Esophagus muscularis mucosa (tissue), 3 donors: Measurements from ENCODE around the gene PPP6R3.

Source experiments
- POLR2A ChIP-seq: fragments of 450-650 bp; IDR thresholded peaks from one replicate; pipeline ENCODE4 v1.6.1; 2017; ENCODE audit warnings: antibody characterized with exemption, moderate library complexity, mild to moderate bottlenecking, low read depth
- POLR2AphosphoS5 ChIP-seq, 2 donors: sonication (generic); formaldehyde crosslinking; IDR thresholded peaks; one replicate each; pipeline ENCODE4 v1.6.1; 2017; ENCODE audit warnings: antibody characterized with exemption in 2 of 2
- TF ChIP-seq, protein P1 (sequence below), 3 experiments: fragments of 200-600 bp in 2 of 3; fragments of 450-650 bp in 1 of 3; sonication (generic) in 2 of 3; IDR thresholded peaks; one replicate each; pipeline ENCODE4 v1.5.1; 2017 to 2019; ENCODE audit warnings: antibody characterized with exemption in 3 of 3, mild to moderate bottlenecking in 2 of 3, moderate library complexity in 1 of 3

DNA sequence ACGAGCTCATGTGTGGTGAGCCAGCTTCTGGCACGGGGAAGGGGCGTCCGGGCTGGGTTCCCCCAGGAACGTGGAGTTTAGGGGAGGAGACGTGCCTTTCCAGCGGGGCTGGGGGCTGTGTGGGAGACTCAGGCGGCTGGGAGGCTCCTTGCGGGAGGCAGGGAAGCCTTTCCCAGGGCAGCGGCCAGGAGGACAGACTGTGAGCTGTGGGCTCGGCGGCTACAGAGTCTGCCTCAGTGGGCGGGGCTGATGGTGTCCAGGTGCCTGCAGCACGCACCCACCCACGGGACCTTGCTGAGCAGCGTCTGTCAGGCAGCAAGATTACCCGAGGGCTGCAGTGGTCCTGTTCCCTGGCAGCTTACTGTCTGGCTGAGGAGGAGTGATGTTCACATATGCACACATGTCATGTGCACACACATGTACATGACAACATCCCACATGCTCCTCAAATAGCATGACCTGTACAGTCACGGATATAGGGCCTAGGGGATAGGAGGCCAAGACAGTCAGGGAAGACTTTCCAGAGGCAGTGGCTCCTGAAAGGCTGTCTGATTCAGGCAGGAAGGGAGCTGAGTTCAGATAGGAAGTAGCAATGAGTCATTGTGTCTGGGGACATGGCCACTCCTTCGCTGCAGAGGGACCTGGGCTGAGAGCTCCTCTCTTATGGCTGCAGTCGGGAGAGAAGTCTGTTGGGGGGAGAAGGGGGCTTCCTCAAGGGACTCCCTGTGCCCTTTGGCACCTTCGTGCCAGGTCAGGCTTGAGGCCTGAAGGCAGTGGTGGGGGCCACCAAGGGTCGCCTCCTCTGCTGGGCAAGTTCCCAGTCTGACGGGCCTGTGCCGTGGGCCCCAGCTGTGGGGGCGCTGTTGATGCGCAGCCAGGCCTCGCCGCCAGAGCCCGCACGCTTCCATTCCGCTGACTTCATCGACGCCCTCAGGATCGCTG, 23.3 kb upstream of the PPP6R3 start:
- TF ChIP-seq, protein P1, sequence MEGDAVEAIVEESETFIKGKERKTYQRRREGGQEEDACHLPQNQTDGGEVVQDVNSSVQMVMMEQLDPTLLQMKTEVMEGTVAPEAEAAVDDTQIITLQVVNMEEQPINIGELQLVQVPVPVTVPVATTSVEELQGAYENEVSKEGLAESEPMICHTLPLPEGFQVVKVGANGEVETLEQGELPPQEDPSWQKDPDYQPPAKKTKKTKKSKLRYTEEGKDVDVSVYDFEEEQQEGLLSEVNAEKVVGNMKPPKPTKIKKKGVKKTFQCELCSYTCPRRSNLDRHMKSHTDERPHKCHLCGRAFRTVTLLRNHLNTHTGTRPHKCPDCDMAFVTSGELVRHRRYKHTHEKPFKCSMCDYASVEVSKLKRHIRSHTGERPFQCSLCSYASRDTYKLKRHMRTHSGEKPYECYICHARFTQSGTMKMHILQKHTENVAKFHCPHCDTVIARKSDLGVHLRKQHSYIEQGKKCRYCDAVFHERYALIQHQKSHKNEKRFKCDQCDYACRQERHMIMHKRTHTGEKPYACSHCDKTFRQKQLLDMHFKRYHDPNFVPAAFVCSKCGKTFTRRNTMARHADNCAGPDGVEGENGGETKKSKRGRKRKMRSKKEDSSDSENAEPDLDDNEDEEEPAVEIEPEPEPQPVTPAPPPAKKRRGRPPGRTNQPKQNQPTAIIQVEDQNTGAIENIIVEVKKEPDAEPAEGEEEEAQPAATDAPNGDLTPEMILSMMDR (IDR thresholded peaks at IDR 0.05), result no peak
- no peak for TF ChIP-seq POLR2A
- TF ChIP-seq POLR2AphosphoS5 (IDR thresholded peaks at IDR 0.05), result no peak
